GM12865 (cell line): ENCODE results near the gene ATP2A3.

ENCODE experiments used
- DNase-seq: peaks from one replicate; pipeline ENCODE4 v3.0.0; 2010; ENCODE audit warnings: low read depth
- H3K4me3 ChIP-seq: 2 replicates; pipeline ENCODE4 v1.5.1; 2011; ENCODE audit warnings: mild to moderate bottlenecking, low read depth, low read length, control low read depth
- CTCF ChIP-seq: IDR thresholded peaks from 2 replicates; pipeline ENCODE4 v1.5.1; 2011; ENCODE audit warnings: low read length, control low read depth, low read depth, inconsistent platforms; ENCODE audit not compliant: insufficient read depth; ENCODE audit errors: missing control alignments

The ATP2A3 gene

DNA sequence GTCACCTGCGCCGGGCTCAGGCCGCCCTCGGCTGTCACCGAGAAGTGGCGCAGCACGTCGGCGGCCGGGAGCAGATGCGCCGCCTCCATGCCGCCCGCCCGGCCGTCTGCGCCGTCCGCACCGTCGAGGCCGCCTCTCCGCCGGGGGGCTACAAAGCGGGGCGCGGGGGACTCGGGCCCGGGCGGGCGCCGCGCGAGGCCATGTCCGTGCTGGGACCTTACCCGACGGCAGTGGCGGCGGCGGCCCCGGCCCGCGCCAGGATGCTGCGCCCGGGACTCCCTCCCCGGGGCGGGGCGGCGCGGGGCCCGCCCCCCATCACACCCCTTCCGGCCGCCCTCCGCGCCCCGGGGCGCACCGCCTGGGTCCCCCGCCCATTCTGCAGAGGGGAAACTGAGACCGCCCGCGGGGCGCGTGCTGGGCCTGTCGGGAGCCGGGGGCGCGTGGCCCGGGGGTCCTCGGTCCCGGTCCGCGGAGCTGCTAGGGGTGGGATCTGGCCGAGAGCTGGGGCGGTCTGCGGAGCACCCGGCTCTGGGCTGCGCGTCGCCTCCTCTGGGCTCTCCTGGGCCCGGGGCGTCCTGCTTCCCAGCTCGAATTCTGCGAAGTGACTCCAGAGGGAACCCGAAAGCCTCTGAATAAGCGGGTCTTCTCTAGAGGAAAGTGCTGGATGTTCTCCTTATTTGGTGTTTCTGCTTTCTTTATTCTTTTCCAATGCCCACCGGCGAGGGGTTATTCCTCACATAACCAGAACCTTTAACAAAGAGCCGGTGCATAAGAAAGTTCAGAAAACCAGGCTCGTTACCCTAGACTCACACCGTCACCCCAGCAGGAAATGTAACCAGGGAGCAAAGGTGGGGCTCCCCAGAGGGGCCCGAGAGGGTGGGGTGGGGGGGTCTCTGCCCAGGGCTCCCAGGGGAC lies at the start of gene ATP2A3:
TSS of gene ATP2A3 (minus strand) at position 235 of the 915 bp plus-strand sequence. CDS start at position 89, 146 bp downstream.
- TF ChIP-seq CTCF: no peak
- DNase-seq: peak; percentile 80
- peak within 1 kb of the TSS; percentile 92 for H3K4me3 ChIP-seq

- TF ChIP-seq CTCF: no peak
These were observed 46.5 kb upstream of the ATP2A3 start for GRCh38 chr17:4010754-4011153.

GRCh38 chr17:4009186-4009785 lies 45.0 kb upstream of the ATP2A3 start:
- H3K4me3 ChIP-seq: no peak overlapping the region
- no peak for TF ChIP-seq CTCF

More at GRCh38 chr17:4010754-4011153, 46.5 kb upstream of the ATP2A3 start:
- no peak for DNase-seq
- no peak overlapping the region for H3K4me3 ChIP-seq

DNA sequence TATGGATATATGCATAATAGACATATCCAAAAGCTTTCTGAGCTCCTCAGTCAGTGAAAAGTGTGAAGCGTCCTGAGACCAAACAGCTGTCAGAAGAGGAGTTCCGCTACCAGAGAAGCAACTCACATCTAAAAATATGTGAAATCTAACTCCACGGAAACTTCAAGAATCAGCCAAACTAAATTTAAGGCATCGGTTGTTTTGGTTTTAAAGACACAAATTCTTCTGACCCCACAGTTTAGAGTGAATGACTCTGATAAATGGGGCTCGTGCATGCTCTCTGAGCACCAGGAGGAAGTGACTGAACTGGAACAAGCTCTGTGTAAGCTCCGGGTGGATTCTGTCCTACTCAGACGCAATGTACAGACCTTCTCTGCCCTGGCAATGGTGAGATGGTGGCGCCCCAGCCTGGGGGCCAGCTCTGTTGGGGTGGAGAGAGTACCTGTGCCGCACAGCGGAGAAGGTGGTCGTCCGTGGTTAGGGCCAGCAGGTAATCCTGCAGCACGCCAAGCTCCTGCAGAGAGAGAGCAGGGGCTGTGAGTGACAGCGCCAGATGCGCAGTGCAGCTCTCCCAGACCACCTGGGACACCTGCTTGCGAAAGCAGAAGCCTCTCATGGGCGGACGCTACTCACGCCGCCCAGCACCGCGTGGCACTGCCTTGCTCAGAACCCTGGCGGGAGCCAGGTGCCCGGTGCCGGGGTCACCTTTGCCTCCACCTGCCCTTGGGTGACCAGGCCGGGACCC lies 44.4 kb upstream of the ATP2A3 start:
- no peak for TF ChIP-seq CTCF
- H3K4me3 ChIP-seq: no peak overlapping the region
- no peak for DNase-seq

More at GRCh38 chr17:4009186-4009785, 45.0 kb upstream of the ATP2A3 start:
- DNase-seq: no peak

DNA sequence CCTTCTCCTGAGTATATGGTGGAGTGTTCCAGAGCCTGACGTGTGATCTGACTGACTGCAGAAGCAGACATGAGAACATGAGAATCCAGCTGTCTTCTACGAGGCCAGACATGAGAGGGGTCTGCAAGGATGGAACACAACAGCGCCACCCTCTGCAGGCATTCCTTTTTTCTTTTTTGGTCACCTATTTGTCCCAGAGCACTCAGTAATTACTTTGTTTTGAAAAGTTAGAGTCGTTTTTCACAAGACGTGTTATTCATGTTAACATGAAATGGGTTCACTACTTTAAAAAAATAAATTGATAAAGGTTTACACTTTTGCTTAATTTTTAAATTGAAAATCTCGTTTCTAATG lies 43.8 kb upstream of the ATP2A3 start:
- H3K4me3 ChIP-seq: no peak overlapping the region
- DNase-seq: no peak
- no peak for TF ChIP-seq CTCF

- TF ChIP-seq CTCF: no peak
- no peak for DNase-seq
- no peak overlapping the region for H3K4me3 ChIP-seq
These were observed 43.3 kb upstream of the ATP2A3 start for GRCh38 chr17:4007346-4008081.
